CD4-positive, alpha-beta T cell treated with Interleukin-10 for 1 hour (primary cell): Measurements from ENCODE around the gene DIS3L2.
"Not testable (repeated sequence)": the region's sequence is repeated elsewhere in the genome, so short reads cannot be mapped to it uniquely, and the experiment has no call there.

ENCODE experiments used
- DNase-seq: peaks from one replicate; pipeline ENCODE4 v3.0.0-alpha.2; 2020

DIS3L2 gene

GRCh38 chr2:232362174-232362900 lies 400.8 kb downstream of the DIS3L2 start:
- DNase-seq: no peak

GRCh38 chr2:232363064-232363783 lies 401.7 kb downstream of the DIS3L2 start:
- not testable (repeated sequence) for DNase-seq

GRCh38 chr2:232363784-232364615 lies 402.5 kb downstream of the DIS3L2 start:
- DNase-seq: peak; percentile 29

GRCh38 chr2:232364806-232365594 lies 403.5 kb downstream of the DIS3L2 start:
- DNase-seq: not testable (repeated sequence)

GRCh38 chr2:232365621-232366321 lies 404.3 kb downstream of the DIS3L2 start:
- peak; percentile 18 for DNase-seq

DNA sequence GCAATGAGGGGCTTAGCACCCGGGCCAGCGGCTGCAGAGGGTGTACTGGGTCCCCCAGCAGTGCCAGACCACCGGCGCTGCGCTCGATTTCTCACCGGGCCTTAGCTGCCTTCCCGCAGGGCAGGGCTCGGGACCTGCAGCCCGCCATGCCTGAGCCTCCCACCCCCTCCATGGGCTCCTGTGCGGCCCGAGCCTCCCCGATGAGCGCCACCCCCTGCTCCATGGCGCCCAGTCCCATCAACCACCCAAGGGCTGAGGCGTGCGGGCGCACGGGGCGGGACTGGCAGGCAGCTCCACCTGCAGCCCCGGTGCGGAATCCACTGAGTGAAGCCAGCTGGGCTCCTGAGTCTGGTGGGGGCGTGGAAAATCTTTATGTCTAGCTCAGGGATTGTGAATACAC lies 404.9 kb downstream of the DIS3L2 start:
- DNase-seq: not testable (repeated sequence)

DNA sequence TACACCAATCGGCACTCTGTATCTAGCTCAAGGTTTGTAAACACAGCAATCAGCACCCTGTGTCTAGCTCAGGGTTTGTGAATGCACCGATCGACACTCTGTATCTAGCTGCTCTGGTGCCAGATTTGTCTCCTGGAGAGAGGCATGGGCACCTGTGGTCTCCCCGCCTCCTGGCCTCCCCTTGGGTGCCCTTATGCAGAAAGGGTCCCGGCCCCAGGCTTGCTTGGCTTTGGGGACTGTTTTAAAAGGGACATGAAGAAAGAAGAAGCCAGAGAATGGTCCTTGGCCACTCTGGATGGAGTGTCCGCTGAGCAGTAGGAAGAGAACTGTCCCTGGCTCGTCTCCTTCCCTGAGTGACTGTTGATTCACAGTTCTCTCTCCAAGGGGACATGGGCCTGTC lies 405.5 kb downstream of the DIS3L2 start:
- no peak for DNase-seq

DNA sequence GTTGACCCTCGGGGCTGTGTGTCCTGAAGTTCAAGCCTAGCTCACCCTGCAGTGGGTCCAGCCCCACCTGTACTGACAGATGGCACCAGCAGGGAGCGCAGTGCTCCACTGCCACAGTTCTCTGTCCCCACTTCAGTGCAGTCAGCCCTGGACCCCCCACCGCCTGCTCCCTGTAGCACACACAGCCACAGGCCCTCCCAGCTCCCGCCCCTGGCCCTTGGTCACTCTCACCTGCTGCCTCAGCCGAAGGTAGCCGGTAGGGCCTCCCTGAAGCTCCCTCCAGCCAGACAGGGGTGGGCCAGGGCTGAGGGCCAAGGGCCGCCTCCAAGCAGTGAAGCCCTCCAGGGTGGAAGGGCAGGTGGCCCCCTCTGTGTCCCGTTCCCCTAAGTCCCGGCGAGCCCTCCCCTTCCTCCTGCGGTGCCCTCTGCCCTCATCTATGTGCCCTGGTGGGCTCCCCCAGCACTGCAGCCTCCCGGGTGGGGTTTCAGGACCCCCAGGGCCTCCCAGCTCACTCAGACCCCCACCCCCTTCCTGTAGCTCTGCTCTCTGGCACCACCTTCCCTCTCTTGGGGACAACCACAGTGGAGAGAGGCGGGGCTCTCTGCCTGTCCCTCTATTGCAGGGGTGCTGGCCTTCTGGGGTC lies 406.2 kb downstream of the DIS3L2 start:
- DNase-seq: no peak

GRCh38 chr2:232368311-232368731 lies 406.8 kb downstream of the DIS3L2 start:
- no peak for DNase-seq

DNA sequence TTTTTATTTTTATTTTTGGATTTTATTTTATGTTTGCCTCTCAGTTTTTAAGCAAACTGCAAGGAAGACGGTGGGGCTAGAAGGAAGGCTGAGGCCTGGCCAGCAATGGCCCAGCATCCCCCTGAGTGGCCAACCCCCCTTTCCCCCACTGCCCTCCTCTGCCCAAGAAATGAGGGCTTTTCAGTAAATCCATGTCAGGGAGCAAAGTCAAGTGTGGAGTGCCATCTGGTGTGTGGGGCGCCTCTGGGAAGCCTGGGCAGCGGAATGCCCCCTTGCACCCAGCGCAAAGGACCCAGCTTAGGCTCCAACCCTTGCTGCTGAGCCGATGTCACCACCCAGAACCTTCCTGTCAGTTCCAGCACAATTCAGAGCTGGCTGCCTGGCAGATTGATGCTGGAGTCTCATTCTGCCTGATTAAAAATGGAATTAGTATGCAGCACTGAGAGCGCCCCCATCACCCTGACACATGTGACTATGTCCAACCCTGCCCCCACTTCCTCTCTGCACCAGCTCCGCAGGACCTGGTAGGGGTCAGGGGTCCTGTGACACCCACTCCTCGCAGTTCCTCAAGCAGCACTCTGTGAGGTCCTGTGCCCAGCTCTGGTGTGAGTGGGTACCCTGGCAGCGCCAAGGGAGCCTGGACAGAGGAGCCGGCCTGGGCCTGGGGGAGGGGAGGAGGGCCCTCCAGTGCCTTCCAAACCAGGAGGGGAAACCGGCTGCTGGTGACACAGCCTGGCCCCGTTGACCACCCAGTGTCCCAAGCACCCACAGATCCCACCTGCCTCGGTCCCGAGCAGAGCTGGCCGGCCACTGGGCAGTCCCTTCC lies 407.8 kb downstream of the DIS3L2 start:
- no peak for DNase-seq

- DNase-seq: not testable (repeated sequence)
Observed at GRCh38 chr2:232370007-232370406, 408.5 kb downstream of the DIS3L2 start.

DNA sequence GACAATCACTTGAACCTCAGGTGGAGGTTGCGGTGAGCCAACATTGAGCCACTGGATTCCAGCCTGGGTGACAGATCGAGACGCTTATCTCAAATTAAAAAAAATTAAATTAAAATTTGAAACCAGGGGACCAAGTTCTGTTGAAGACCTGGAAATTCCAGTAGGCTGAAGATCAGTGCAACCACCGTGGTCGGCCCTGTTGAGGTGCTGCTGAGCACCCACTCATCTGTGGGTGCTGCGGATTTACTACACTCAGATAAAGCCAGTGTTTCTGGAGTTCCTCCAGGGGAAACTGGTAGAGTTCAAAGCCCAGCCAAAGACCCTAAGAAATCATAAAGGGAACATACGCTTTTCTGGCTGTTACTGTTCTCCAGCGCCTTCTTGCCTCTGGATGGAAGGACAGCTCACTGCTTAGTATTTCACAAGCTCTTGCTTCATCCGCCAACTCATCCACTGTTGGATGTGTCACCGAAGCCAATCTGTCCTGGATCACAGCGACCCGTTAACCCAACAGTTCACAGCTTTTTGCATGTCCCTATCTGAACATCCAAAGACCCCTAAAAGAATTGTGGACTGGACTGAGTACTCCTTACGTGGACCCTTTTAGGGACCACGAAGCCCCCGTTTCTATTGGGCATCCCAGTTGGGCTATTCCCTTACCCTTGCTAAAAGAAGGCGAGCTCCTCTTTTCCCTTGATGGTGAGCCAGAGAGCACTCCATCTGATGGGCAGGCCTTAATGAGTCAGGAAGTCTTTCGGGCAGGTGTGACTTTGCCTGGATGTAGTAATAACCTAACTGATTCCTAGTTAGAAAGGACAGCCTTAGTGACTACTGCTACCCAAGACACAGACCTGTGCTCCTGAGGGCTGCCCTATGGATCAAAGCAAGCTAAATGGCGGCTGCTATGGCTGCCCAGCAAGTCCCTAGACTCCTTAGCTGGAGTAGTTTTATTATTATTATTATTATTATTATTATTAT lies 411.0 kb downstream of the DIS3L2 start:
- DNase-seq: no peak

DNA sequence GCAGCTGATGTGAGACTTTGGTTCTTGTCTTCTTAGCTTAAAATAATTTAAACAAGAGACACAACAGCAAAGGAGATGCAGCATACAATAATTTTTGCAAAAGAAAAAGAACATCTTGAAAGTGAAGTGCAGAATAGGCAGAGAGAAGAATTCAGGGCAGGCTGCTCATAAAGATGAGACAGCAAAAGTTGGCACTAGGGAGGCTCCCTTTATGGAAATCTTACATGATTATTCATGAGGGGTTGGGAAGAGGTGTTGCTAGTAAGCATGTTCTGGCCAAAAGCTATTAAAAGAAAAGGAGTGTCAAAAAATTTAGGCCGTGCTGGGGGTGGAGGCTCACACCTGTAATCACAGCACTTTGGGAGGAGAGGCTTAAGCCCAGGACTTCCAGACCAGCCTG lies 412.8 kb downstream of the DIS3L2 start:
- no peak for DNase-seq

DNA sequence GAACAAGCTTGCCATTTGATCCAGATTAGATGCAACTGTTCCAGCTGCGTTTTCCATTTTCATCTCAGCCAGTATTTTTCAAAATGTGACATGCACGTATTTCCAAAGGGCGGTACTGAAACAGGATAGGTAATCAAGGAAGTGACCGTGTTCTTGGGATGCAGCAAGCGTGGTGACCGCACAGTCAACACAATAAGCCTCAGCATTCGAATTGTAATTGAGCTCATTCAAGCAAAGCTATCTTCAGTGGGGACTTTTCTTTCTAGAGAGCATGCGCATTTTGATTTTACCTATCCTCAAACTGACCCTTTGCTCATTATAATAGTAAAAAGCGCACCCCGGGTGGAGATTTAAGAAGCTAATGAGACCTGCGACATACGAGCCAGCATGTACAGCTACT lies 413.7 kb downstream of the DIS3L2 start:
- DNase-seq: no peak

GRCh38 chr2:232376260-232376659 lies 414.7 kb downstream of the DIS3L2 start:
- DNase-seq: no peak

- DNase-seq: no peak
Observed at GRCh38 chr2:232376713-232377112, 415.2 kb downstream of the DIS3L2 start.

GRCh38 chr2:232377319-232377718 lies 415.8 kb downstream of the DIS3L2 start:
- DNase-seq: no peak

DNA sequence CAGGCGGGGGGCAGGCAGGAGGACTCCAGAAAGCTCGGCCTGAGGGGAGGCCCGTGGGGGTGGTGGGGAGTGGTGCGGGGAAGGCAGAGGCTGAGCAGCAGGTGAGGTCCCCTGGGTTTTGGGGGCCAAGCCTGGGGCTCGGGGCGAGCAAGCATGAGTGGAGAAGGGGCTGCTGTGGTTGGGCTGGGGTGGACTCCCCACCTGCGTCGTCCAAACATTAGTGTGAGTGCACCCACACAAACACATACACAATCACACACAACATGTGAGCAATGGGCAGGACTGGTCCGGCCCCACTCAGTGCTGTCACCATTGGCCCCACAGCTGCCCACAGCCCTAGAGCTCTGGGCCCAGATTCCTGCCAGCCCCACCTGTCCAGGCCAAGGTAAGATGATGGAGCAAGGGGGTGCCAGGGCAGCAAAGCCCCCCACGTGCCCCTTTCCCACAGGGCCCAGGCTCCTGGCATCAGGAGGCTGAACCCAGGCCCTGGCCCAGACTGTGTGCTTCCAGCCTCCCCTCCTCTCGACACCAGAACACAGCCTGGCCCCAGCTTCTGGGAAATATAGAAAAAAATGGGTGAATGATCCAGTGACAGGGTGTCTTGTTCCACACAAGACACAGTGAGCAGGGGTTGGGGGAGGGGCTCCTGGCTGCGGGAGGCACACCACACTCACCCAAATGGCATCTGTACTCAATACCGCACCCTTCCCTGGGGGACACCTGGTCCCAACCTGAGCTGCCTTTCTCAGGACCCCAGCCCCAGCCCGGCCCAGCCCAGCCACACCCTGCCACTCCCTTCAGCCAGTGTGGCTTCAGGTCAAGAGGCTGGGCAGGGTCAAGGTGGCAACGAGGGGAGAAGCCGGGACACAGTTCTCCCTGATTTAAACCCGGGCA lies 416.6 kb downstream of the DIS3L2 start:
- no peak for DNase-seq
